SK-N-SH treated with all-trans-retinoic acid at 6 μM for 48 hours (cell line): ENCODE results near the gene ABCC1.

ENCODE experiments used
- ISL1 ChIP-seq: fragments of 250-450 bp; sonication (Bioruptor Pico); IDR thresholded peaks from 2 replicates; pipeline ENCODE4 v2.1.2; 2022; ENCODE audit warnings: mild to moderate bottlenecking, moderate library complexity
- TOX ChIP-seq: fragments of 250-450 bp; sonication (Bioruptor Pico); IDR thresholded peaks from 2 replicates; pipeline ENCODE4 v1.8.0; 2021; ENCODE audit warnings: mild to moderate bottlenecking, moderate library complexity, borderline replicate concordance

- TF ChIP-seq ISL1 (no peak), TOX (no peak)
Measured at GRCh38 chr16:15993946-15994665, 44.7 kb downstream of the ABCC1 start.
